Measurements from ENCODE around the gene KRT20. TPM values are rescaled to one million over a fixed set of nuclear protein-coding genes. Genes with fewer than 3 reads are reported as not detected.
A peak's percentile ranks its signal among the peaks of the same experiment; 100 is the strongest.

Gene KRT20
- total and polyA plus RNA-seq, 2 of the 13 experiments (the other 11 are each of a cell fraction or from before 2014, with no cell fraction given): 0.13 to 0.20 TPM

- TF ChIP-seq RBM39 (IDR thresholded peaks at IDR 0.05; ENCODE audit: low read depth, low read length, poor library complexity, severe bottlenecking) (no peak), HDAC2 (CRISPR knock-in tag; IDR thresholded peaks at IDR 0.05) (peak; percentile 44; the same call in 1 of the 2 replicates), RFXAP (CRISPR knock-in tag; IDR thresholded peaks at IDR 0.05; ENCODE audit: borderline replicate concordance) (no peak), ZMAT5 (CRISPR knock-in tag; IDR thresholded peaks at IDR 0.05; ENCODE audit: borderline replicate concordance, low read depth) (no peak), ISL2 (CRISPR knock-in tag; IDR thresholded peaks at IDR 0.05) (no peak), HOXA3 (CRISPR knock-in tag; IDR thresholded peaks at IDR 0.05) (no peak), KDM5B (CRISPR knock-in tag; IDR thresholded peaks at IDR 0.05; ENCODE audit: borderline replicate concordance) (no peak), HNF4A (CRISPR knock-in tag; IDR thresholded peaks at IDR 0.05) (peak; percentile 29; the same call in 1 of the 2 replicates)
- TF ChIP-seq, protein P1, sequence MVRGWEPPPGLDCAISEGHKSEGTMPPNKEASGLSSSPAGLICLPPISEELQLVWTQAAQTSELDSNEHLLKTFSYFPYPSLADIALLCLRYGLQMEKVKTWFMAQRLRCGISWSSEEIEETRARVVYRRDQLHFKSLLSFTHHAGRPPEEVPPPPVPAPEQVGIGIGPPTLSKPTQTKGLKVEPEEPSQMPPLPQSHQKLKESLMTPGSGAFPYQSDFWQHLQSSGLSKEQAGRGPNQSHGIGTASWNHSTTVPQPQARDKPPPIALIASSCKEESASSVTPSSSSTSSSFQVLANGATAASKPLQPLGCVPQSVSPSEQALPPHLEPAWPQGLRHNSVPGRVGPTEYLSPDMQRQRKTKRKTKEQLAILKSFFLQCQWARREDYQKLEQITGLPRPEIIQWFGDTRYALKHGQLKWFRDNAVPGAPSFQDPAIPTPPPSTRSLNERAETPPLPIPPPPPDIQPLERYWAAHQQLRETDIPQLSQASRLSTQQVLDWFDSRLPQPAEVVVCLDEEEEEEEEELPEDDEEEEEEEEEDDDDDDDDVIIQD (CRISPR knock-in tag; IDR thresholded peaks at IDR 0.05; ENCODE audit: low read depth): peak; percentile 92
Measured at GRCh38 chr17:40915199-40915661, 30.2 kb upstream of the KRT20 start (continued).

DNA sequence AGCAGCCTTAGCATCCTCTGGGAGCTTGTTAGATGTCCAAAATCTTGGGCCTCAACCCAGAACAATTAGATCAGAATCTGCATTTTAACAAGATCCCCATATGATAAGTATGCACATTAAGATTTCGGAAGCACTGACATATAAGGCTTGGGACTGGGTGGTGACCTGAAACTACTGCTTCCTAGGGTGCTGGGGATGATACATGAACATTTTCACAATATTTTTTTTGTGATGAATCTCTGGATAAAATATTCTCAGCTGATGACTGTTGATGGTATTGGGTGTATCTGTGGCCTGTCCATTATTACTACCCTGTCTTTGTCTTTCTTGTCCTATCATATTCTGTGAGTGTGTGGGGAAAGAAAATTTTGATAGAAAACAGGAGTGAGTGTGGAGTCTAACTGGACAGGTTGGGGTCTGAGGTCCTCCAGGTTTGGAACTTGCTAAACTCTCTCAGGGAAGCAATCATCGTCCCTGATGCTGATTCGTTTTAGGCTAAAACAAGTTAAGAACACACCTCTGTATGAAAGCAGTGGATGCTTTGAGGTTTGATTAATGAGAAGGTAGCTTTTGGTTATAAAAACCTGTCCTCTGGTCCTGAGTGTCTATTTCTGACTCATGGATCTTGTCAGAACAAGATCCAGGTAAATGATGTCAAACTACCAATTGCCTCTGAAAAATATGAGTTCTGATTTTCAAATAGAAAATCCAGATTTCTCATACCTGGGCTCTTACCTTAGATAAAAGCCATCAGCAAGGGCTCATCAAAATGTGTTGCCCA is 29.2 kb upstream of the KRT20 start:
- Histone ChIP-seq H3K4me2 (ENCODE audit: low read depth, low read length) (no peak overlapping the region), H3K27ac (ENCODE audit: extremely low read length, insufficient read depth, low read length) (peak overlapping the region; percentile 36), H3K4me3 (replicated peaks in 1 of 3; ENCODE audit: insufficient read depth in 1 of 3, low read depth in 2 of 3, low read length in 3 of 3) (no peak overlapping the region), H3K27me3 (ENCODE audit: control insufficient read depth in 1 of 2, insufficient read depth in 2 of 2, low read length in 2 of 2) (no peaks in the 10 kb centered on the region), H2AFZ (ENCODE audit: low read length) (no peak overlapping the region), H3K36me3 (replicated peaks in 1 of 2; ENCODE audit: control insufficient read depth in 1 of 2, insufficient read depth in 2 of 2, low read length in 2 of 2) (no peaks in the 10 kb centered on the region), H3K9me3 (ENCODE audit: low read length) (no peaks in the 10 kb centered on the region), H4K20me1 (ENCODE audit: insufficient read depth, low read length) (no peaks in the 10 kb centered on the region), H3K79me2 (ENCODE audit: insufficient read depth, low read length) (no peaks in the 10 kb centered on the region), H3K4me1 (ENCODE audit: insufficient read depth, low read length) (peaks cover 34% of the 10 kb centered on the region), H3K9ac (ENCODE audit: insufficient read depth, low read depth, low read length) (no peak overlapping the region)
- BruUV-seq (replicated peaks): no TSS peak
- in situ Hi-C loops (cut with HindIII; ENCODE audit: extremely low pct_ligation_motif_present, low pct_unique_long_range_greater_than_20kb): loop anchor here (5.0 kb wide), 1 partner anchor 88 kb away; no protein-coding TSS in a partner anchor
- ChIA-PET POLR2A (no interaction called here), CTCF (ENCODE audit: low intra/inter-chr PET ratio, low total read pairs) (no interaction called here)
- DNase-seq (ENCODE audit: low spot score) (no peak), ATAC-seq (no peak), FAIRE-seq (no peak)
- WGBS (ENCODE audit: low lambda C conversion rate): 95% methylated on average over 3 of the region's 3 CpGs
- intact Hi-C loops (cut with micrococcal nuclease; ENCODE audit: unreplicated experiment): no loop called here
- TF ChIP-seq ZNF362 (CRISPR knock-in tag; IDR thresholded peaks at IDR 0.05; ENCODE audit: borderline replicate concordance) (no peak), ZNF7 (CRISPR knock-in tag; IDR thresholded peaks at IDR 0.05) (no peak), HMGA1 (CRISPR knock-in tag; conservative IDR thresholded peaks at IDR 0.05) (no peak), TEAD2 (CRISPR knock-in tag; IDR thresholded peaks at IDR 0.05) (no peak), SPEN (CRISPR knock-in tag; IDR thresholded peaks at IDR 0.05; ENCODE audit: low read depth) (no peak), MTF2 (CRISPR knock-in tag; IDR thresholded peaks at IDR 0.05; ENCODE audit: borderline replicate concordance) (no peak), ZNF124 (CRISPR knock-in tag; IDR thresholded peaks at IDR 0.05) (no peak), ZNF546 (CRISPR knock-in tag; conservative IDR thresholded peaks at IDR 0.05) (no peak), ZNF543 (CRISPR knock-in tag; IDR thresholded peaks at IDR 0.05) (no peak), ZNF225 (CRISPR knock-in tag; IDR thresholded peaks at IDR 0.05) (no peak), STAT5B (CRISPR knock-in tag; IDR thresholded peaks at IDR 0.05) (no peak)

Data from HepG2 (cell line).